HG03469 (cell line): Measurements from ENCODE around the gene CHD2.
"Not testable (repeated sequence)": the region's sequence is repeated elsewhere in the genome, so short reads cannot be mapped to it uniquely, and the experiment has no call there.

ENCODE experiments used
- ATAC-seq: cut with Tn5 transposase; IDR thresholded peaks from one replicate; pipeline ENCODE4 v1.9.1; 2021; ENCODE audit warnings: mild to moderate bottlenecking, moderate library complexity, moderate number of reproducible peaks; ENCODE audit not compliant: unreplicated experiment

Gene CHD2

DNA sequence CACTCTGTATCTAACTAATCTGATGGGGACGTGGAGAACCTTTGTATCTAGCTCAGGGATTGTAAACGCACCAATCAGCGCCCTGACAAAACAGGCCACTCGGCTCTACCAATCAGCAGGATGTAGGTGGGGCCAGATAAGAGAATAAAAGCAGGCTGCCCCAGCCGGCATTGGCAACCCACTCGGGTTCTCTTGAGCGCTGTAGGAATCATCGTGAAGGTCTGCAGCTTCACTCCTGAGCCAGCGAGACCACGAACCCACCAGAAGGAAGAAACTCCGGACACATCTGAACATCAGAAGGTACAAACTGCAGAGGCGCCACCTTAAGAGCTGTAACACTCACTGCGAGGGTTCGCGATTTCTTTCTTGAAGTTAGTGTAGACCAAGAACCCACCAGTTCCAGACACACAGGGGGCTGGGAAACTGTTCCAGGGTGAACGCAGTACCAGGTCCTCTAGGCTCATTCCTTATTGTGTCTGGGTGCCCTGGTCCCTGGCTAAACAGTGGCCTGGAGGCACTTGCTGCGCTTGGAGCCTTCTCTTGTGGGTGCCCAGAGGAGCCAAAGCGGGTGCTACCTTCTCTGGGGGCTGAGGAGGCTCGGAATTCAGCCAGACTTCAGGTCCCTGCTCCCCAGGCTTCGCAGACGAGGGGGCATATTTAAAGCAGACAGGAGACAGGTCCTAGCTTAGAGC is 132.5 kb downstream of the CHD2 start:
- not testable (repeated sequence) for ATAC-seq

GRCh38 chr15:93033434-93034045 is 133.4 kb downstream of the CHD2 start:
- no peak for ATAC-seq

- no peak for ATAC-seq
These were observed 134.4 kb downstream of the CHD2 start for GRCh38 chr15:93034512-93034911.

- no peak for ATAC-seq
These were observed 135.2 kb downstream of the CHD2 start for GRCh38 chr15:93035092-93035915.

GRCh38 chr15:93035953-93036810 is 136.1 kb downstream of the CHD2 start:
- ATAC-seq: peak; percentile 88

GRCh38 chr15:93036951-93037819 is 137.1 kb downstream of the CHD2 start:
- no peak for ATAC-seq

DNA sequence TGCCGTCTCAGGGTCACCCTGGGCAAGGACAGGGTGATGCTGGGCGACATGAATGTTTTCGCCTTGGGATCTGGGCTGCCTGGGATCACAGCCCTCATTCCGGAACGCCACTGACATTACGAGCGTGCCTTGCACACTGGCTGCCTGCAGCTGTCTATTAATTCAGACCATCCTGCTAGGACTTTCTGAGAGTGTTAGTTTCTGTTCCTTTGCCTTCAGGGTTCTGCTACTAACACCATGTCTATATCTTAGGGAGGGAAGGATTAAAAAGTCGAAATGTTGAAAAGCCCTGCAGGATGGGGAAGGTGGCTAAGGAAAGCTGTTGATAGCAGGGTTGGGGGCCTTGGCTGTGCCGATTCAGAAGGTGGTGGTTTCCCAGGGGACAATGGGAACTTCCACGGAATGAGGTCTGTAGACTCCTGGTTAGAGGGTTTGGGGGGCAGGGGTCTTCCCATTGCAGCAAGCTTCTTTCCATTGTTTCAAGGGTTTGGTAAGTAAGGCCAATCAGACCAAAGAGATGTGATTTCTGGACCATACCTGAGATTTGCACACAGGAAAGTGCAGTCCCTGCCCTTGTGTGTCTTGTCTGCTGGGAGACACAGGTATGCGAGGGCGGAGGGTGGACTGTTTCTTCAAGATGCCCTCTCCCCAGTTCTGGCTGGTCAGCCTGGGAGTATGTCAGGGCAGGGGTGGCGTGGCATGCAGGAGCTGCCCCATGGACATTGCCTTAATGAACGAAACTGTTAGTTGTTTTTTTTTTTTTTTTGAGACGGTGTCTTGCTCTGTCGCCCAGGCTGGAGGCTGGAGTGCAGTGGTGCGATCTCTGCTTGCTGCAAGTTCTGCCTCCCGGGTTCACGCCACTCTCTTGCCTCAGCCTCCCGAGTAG is 137.9 kb downstream of the CHD2 start:
- no peak for ATAC-seq

GRCh38 chr15:93039562-93040287 is 139.6 kb downstream of the CHD2 start:
- ATAC-seq: not testable (repeated sequence)

GRCh38 chr15:93040288-93041158 is 140.4 kb downstream of the CHD2 start:
- ATAC-seq: no peak

DNA sequence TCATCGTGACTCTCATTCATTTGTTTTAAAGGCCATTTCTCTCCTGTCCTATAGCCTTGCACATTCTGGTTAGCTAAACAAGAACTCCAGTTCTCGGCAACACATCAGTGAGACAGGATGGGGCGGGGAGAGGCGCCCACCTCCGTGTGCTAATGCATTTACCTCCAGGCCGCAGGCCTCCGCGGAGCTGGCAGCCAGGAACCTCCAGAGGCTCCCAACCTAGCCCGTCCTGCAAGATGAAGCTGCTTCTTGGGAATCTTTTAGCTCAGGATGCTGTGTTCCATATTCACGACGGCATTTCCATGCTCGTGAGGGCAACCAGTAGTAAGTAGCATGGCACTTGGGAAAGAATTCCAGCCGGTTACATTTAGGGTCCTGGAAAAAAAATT is 141.0 kb downstream of the CHD2 start:
- no peak for ATAC-seq

DNA sequence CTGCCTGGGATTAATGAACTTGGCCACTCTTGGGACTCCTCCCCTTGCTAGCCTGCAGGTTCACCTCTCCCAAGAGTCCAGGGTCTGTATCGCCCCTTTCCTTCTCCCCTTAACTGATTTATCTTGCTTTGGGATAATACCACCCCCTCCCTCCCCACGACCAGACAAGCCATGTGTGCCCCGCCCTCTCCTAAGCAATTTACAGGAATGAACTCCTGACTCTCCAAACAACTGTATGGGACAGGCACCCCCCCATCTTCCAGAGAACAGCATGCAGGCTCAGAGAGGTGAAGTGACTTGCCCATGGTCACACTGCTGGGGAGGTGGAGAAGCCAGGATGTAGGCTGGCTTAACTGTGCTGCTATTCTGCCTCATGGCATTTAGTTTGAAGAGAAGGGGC is 142.1 kb downstream of the CHD2 start:
- ATAC-seq: no peak

GRCh38 chr15:93042691-93043378 is 142.7 kb downstream of the CHD2 start:
- no peak for ATAC-seq

GRCh38 chr15:93043621-93044300 is 143.6 kb downstream of the CHD2 start:
- ATAC-seq: no peak

DNA sequence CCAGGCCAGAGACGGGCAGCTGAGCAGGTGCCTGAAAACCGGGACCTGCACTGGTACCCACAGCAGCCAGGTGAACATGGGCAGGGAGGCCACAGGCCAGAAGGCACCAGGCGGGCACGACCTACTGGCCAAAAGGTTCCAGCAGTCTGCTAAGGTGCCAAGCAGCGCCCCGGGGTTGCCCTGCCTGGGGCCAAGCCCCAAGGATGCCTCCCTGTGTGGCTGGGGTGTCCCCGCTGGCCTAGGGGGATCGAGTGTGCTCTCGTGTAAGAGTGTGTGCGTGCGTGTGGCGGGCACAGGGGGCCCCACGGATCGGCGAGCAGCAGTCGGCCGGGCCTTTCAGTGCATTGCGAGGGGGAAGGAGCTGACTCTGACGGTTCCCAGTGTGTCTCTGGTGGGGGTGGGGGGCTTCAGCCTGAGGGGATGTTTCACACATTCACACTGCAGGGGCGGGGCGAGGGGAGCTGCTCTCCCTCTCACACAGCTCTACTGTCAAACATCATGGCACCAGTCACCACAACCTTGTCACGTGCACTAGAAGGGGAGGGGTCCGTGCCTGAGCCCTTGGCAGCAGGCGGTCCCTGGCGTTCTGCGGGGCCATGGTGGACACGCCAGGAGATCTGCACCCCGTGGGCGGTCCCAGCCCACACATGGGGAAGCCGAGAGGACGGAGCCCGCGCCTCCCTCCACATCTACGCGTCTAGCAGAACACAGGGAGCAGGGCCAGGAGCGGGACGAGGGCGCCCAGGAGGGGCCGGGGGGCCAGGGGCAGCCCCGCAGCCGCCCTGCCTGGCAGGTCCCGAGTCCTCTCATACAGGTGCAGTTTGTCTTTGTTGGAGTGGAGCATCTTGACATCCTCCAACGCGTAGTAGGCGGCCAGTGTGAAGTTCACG is 144.4 kb downstream of the CHD2 start:
- ATAC-seq: no peak

- ATAC-seq: no peak
These were observed 145.2 kb downstream of the CHD2 start for GRCh38 chr15:93045191-93045785.
